Measurements from ENCODE around the gene PAPLN.
"Not testable (repeated sequence)": the region's sequence is repeated elsewhere in the genome, so short reads cannot be mapped to it uniquely, and the experiment has no call there.

PAPLN gene

GRCh38 chr14:73293782-73294781, 56.8 kb downstream of the PAPLN start:
- DNase-seq, result no peak

GRCh38 chr14:73295198-73295796, 58.0 kb downstream of the PAPLN start:
- DNase-seq, result peak; percentile 31 to 74

- no peak for DNase-seq
Measured at GRCh38 chr14:73305499-73305898, 68.2 kb downstream of the PAPLN start.

- DNase-seq, result no peak
Measured at GRCh38 chr14:73307261-73307660, 70.0 kb downstream of the PAPLN start.

GRCh38 chr14:73309207-73309606, 71.9 kb downstream of the PAPLN start:
- DNase-seq, result not testable (repeated sequence)

GRCh38 chr14:73311708-73312030, 74.4 kb downstream of the PAPLN start:
- no peak for DNase-seq

GRCh38 chr14:73312687-73313086, 75.4 kb downstream of the PAPLN start:
- DNase-seq, result no peak

- DNase-seq, result no peak
Measured at GRCh38 chr14:73313151-73313550, 75.8 kb downstream of the PAPLN start.

GRCh38 chr14:73323896-73324399, 86.6 kb downstream of the PAPLN start:
- no peak for DNase-seq
